Measurements from ENCODE around the gene ITFG1. TPM values are rescaled to one million over a fixed set of nuclear protein-coding genes. Genes with fewer than 3 reads are reported as not detected.
"Not testable (repeated sequence)": the region's sequence is repeated elsewhere in the genome, so short reads cannot be mapped to it uniquely, and the experiment has no call there.

ITFG1 gene
- total and polyA plus RNA-seq, 7 experiments from 2014 or later = 20.8 to 34.3 (median 25.2) TPM

GRCh38 chr16:47442884-47443283 is 18.0 kb downstream of the ITFG1 start:
- H3K9me3 ChIP-seq (ENCODE audit: control insufficient read depth in 2 of 3, low read length in 3 of 3); H3K4me1 ChIP-seq (ENCODE audit: control insufficient read depth in 2 of 2, insufficient read depth in 2 of 2, low read length in 2 of 2); DNase-seq; H3K27ac ChIP-seq (ENCODE audit: low read depth, low read length); H3K27me3 Mint-ChIP-seq; H3K27me3 ChIP-seq (ENCODE audit: control insufficient read depth in 2 of 2, insufficient read depth in 2 of 2, low read length in 2 of 2); ATAC-seq; intact Hi-C loops (cut with micrococcal nuclease); H3K4me3 ChIP-seq (ENCODE audit: low read length); H3K27ac Mint-ChIP-seq; CTCF ChIA-PET; H3K36me3 ChIP-seq (ENCODE audit: control insufficient read depth in 2 of 3, insufficient read depth in 3 of 3, low read length in 3 of 3); POLR2A ChIA-PET: not testable (repeated sequence)
- peaks cover 7 to 51% (median 32%) of the 10 kb centered on the region in 7 donors for H3K4me1 Mint-ChIP-seq
- H3K4me3 Mint-ChIP-seq = peak overlapping the region in 1 of 10 donors; percentile 11
- H3K36me3 Mint-ChIP-seq = peaks cover 21 to 73% (median 44%) of the 10 kb centered on the region in 5 donors
- peaks cover 0 to 23% (median 6%) of the 10 kb centered on the region in 11 donors for H3K9me3 Mint-ChIP-seq

DNA sequence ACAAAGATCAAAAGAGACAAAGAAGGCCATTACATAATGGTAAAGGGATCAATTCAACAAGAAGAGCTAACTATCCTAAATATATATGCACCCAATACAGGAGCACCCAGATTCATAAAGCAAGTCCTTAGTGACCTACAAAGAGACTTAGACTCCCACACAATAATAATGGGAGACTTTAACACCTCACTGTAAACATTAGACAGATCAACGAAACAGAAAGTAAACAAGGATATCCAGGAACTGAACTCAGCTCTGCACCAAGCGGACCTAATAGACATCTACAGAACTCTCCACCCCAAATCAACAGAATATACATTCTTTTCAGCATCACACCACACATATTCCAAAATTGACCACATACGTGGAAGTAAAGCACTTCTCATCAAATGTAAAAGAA is 20.8 kb downstream of the ITFG1 start:
- ATAC-seq; H3K4me1 ChIP-seq (ENCODE audit: control insufficient read depth in 2 of 2, insufficient read depth in 2 of 2, low read length in 2 of 2); POLR2A ChIA-PET; DNase-seq; H3K27ac ChIP-seq (ENCODE audit: low read depth, low read length); H3K27me3 ChIP-seq (ENCODE audit: control insufficient read depth in 2 of 2, insufficient read depth in 2 of 2, low read length in 2 of 2); H3K4me3 Mint-ChIP-seq; H3K36me3 ChIP-seq (ENCODE audit: control insufficient read depth in 2 of 3, insufficient read depth in 3 of 3, low read length in 3 of 3); H3K27ac Mint-ChIP-seq; CTCF ChIA-PET; H3K9me3 ChIP-seq (ENCODE audit: control insufficient read depth in 2 of 3, low read length in 3 of 3); H3K4me3 ChIP-seq (ENCODE audit: low read length); intact Hi-C loops (cut with micrococcal nuclease); H3K27me3 Mint-ChIP-seq: not testable (repeated sequence)
- H3K4me1 Mint-ChIP-seq = peaks cover 7 to 43% (median 38%) of the 10 kb centered on the region in 7 donors
- peaks cover 26 to 66% (median 44%) of the 10 kb centered on the region in 5 donors for H3K36me3 Mint-ChIP-seq
- H3K9me3 Mint-ChIP-seq = peaks cover 0 to 23% (median 6%) of the 10 kb centered on the region in 11 donors

DNA sequence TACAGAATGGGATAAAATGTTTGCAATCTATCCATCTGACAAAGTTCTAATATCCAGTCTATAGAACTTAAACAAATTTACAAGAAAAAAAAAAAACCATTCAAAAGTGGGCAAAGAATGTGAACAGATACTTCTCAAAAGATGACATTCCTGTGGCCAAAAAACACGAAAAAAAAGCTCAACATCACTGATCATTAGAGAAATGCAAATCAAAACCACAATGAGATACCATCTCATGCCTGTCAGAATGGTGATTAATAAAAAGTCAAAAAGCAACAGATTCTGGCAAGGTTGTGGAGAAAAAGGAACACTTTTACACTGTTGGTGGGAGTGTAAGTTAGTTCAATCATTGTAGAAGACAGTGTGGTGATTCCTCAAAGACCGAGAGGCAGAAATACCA is 26.6 kb downstream of the ITFG1 start:
- H3K27me3 Mint-ChIP-seq; H3K36me3 ChIP-seq (ENCODE audit: control insufficient read depth in 2 of 3, insufficient read depth in 3 of 3, low read length in 3 of 3); H3K27ac ChIP-seq (ENCODE audit: low read depth, low read length); H3K4me1 ChIP-seq (ENCODE audit: control insufficient read depth in 2 of 2, insufficient read depth in 2 of 2, low read length in 2 of 2); H3K27me3 ChIP-seq (ENCODE audit: control insufficient read depth in 2 of 2, insufficient read depth in 2 of 2, low read length in 2 of 2); DNase-seq; intact Hi-C loops (cut with micrococcal nuclease); POLR2A ChIA-PET; ATAC-seq; H3K4me3 ChIP-seq (ENCODE audit: low read length); H3K4me3 Mint-ChIP-seq; H3K9me3 ChIP-seq (ENCODE audit: control insufficient read depth in 2 of 3, low read length in 3 of 3); H3K9me3 Mint-ChIP-seq; H3K27ac Mint-ChIP-seq; CTCF ChIA-PET: not testable (repeated sequence)
- H3K4me1 Mint-ChIP-seq = peaks cover 3 to 32% (median 17%) of the 10 kb centered on the region in 7 donors
- H3K36me3 Mint-ChIP-seq = peaks cover 11 to 57% (median 42%) of the 10 kb centered on the region in 5 donors

- ChIA-PET POLR2A (no interaction called here), CTCF (no interaction called here)
- no peaks in the 10 kb centered on the region for H3K27me3 ChIP-seq (ENCODE audit: control insufficient read depth in 2 of 2, insufficient read depth in 2 of 2, low read length in 2 of 2)
- ATAC-seq (no peak), DNase-seq (no peak)
- no peak overlapping the region for H3K27ac ChIP-seq (ENCODE audit: low read depth, low read length)
- Mint-ChIP-seq H3K9me3 (peaks cover 0 to 4% (median 0%) of the 10 kb centered on the region in 11 donors), H3K27ac (no peak overlapping the region), H3K4me1 (peaks cover 0 to 18% (median 11%) of the 10 kb centered on the region in 7 donors), H3K36me3 (peaks cover 6 to 55% (median 40%) of the 10 kb centered on the region in 5 donors), H3K27me3 (no peaks in the 10 kb centered on the region), H3K4me3 (no peak overlapping the region)
- H3K4me3 ChIP-seq (ENCODE audit: low read length) = no peak overlapping the region
- no peaks in the 10 kb centered on the region for H3K9me3 ChIP-seq (ENCODE audit: control insufficient read depth in 2 of 3, low read length in 3 of 3)
- intact Hi-C loops (cut with micrococcal nuclease) = no loop called here
- H3K4me1 ChIP-seq (ENCODE audit: control insufficient read depth in 2 of 2, insufficient read depth in 2 of 2, low read length in 2 of 2) = no peaks in the 10 kb centered on the region
- H3K36me3 ChIP-seq (ENCODE audit: control insufficient read depth in 2 of 3, insufficient read depth in 3 of 3, low read length in 3 of 3) = peaks cover 7 to 14% (median 11%) of the 10 kb centered on the region in 3 experiments
Measured at GRCh38 chr16:47431960-47432359, 28.9 kb downstream of the ITFG1 start.

DNA sequence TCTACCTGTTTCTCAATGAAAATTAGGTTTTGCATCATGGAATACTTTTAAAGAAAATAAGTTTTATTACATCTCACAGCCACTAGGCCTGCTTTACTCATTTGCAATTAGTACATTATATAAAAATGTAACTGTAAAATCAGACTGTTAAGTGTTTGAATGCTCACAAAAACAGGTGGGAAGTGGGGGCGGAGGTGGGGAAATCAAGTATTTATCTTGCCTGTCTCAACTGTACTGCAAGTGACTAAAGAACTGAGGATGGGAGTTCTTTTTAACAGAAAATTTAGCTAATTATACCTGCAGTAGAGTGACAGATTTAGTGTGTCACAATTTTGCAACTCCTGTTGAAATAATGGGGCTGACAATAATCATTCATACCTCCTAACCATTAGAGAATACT is 34.1 kb downstream of the ITFG1 start:
- H3K27ac ChIP-seq (ENCODE audit: low read depth, low read length) = no peak overlapping the region
- Mint-ChIP-seq H3K9me3 (peaks cover 0 to 3% (median 0%) of the 10 kb centered on the region in 11 donors), H3K4me3 (no peak overlapping the region), H3K36me3 (peaks cover 7 to 78% (median 60%) of the 10 kb centered on the region in 5 donors), H3K4me1 (peaks cover 0 to 7% (median 0%) of the 10 kb centered on the region in 7 donors), H3K27me3 (no peaks in the 10 kb centered on the region), H3K27ac (no peak overlapping the region)
- peaks cover 10 to 32% (median 14%) of the 10 kb centered on the region in 3 experiments for H3K36me3 ChIP-seq (ENCODE audit: control insufficient read depth in 2 of 3, insufficient read depth in 3 of 3, low read length in 3 of 3)
- H3K4me1 ChIP-seq (ENCODE audit: control insufficient read depth in 2 of 2, insufficient read depth in 2 of 2, low read length in 2 of 2) = no peaks in the 10 kb centered on the region
- intact Hi-C loops (cut with micrococcal nuclease) = no loop called here
- ChIA-PET CTCF (no interaction called here), POLR2A (no interaction called here)
- ATAC-seq (no peak), DNase-seq (no peak)
- H3K9me3 ChIP-seq (ENCODE audit: control insufficient read depth in 2 of 3, low read length in 3 of 3) = no peaks in the 10 kb centered on the region
- H3K27me3 ChIP-seq (ENCODE audit: control insufficient read depth in 2 of 2, insufficient read depth in 2 of 2, low read length in 2 of 2) = no peaks in the 10 kb centered on the region
- no peak overlapping the region for H3K4me3 ChIP-seq (ENCODE audit: low read length)

- Histone ChIP-seq H3K36me3 (ENCODE audit: control insufficient read depth in 2 of 3, insufficient read depth in 3 of 3, low read length in 3 of 3) (peaks cover 10 to 32% (median 14%) of the 10 kb centered on the region in 3 experiments), H3K27me3 (ENCODE audit: control insufficient read depth in 2 of 2, insufficient read depth in 2 of 2, low read length in 2 of 2) (no peaks in the 10 kb centered on the region), H3K4me1 (ENCODE audit: control insufficient read depth in 2 of 2, insufficient read depth in 2 of 2, low read length in 2 of 2) (no peaks in the 10 kb centered on the region), H3K9me3 (ENCODE audit: control insufficient read depth in 2 of 3, low read length in 3 of 3) (no peaks in the 10 kb centered on the region), H3K4me3 (ENCODE audit: low read length) (no peak overlapping the region), H3K27ac (ENCODE audit: low read depth, low read length) (no peak overlapping the region)
- CTCF ChIA-PET = no interaction called here
- Mint-ChIP-seq H3K9me3 (peaks cover 0 to 3% (median 0%) of the 10 kb centered on the region in 11 donors), H3K36me3 (peaks cover 7 to 85% (median 66%) of the 10 kb centered on the region in 5 donors), H3K4me1 (peaks cover 0 to 4% (median 0%) of the 10 kb centered on the region in 7 donors), H3K27ac (no peak overlapping the region), H3K27me3 (no peaks in the 10 kb centered on the region), H3K4me3 (no peak overlapping the region)
- intact Hi-C loops (cut with micrococcal nuclease) = no loop called here
- POLR2A ChIA-PET = no interaction called here
- no peak for DNase-seq
- ATAC-seq = no peak
Measured at GRCh38 chr16:47424846-47425245, 36.0 kb downstream of the ITFG1 start.

DNA sequence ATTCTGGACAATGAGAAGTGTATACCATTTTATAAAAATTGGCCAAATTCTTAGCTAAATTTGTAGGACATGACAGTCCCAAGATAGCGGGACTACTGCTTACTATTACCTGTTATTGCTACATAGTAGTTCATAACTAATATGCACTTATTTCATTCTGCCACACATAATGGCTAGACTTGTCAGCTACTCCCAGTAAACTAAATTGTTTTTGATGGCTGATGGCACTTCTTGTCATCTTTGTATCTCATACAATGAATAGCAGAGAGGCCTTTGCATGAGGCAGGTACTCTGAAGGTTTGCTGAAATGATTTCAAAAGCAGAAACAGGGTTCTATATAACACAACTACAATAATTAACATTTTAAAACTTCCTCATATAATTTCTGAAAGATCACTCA is 44.0 kb downstream of the ITFG1 start:
- Mint-ChIP-seq H3K4me1 (peaks cover 7 to 19% (median 14%) of the 10 kb centered on the region in 7 donors), H3K9me3 (peaks cover 0 to 2% (median 0%) of the 10 kb centered on the region in 11 donors), H3K27ac (no peak overlapping the region), H3K36me3 (peaks cover 2 to 77% (median 40%) of the 10 kb centered on the region in 5 donors), H3K4me3 (no peak overlapping the region), H3K27me3 (no peaks in the 10 kb centered on the region)
- ATAC-seq = no peak
- intact Hi-C loops (cut with micrococcal nuclease) = no loop called here
- CTCF ChIA-PET = no interaction called here
- Histone ChIP-seq H3K4me1 (ENCODE audit: control insufficient read depth in 2 of 2, insufficient read depth in 2 of 2, low read length in 2 of 2) (no peaks in the 10 kb centered on the region), H3K4me3 (ENCODE audit: low read length) (no peak overlapping the region), H3K27ac (ENCODE audit: low read depth, low read length) (no peak overlapping the region), H3K9me3 (ENCODE audit: control insufficient read depth in 2 of 3, low read length in 3 of 3) (no peaks in the 10 kb centered on the region), H3K36me3 (ENCODE audit: control insufficient read depth in 2 of 3, insufficient read depth in 3 of 3, low read length in 3 of 3) (no peaks in the 10 kb centered on the region), H3K27me3 (ENCODE audit: control insufficient read depth in 2 of 2, insufficient read depth in 2 of 2, low read length in 2 of 2) (no peaks in the 10 kb centered on the region)
- DNase-seq = no peak
- POLR2A ChIA-PET = no interaction called here
